Stomach (tissue), 8 donors: ENCODE measurements around the gene ZBTB43. TPM values are rescaled to one million over a fixed set of nuclear protein-coding genes. Genes with fewer than 3 reads are reported as not detected.

Experiments used
- polyA plus RNA-seq, 3 donors: library from polyadenylated mRNA; stranded (reverse); fragments of 200-250 nt; gene quantifications; one replicate each; pipeline ENCODE4 v1.2.3, GENCODE V29; 2013
- total RNA-seq, 5 donors: library from RNA; depleted of rRNA; stranded (reverse); fragments of >200 nt; gene quantifications; one replicate each; pipeline versions ENCODE4 v1.1.0 to v1.2.3, GENCODE V29; 2014 to 2016
- donor health status: healthy with polysubstance abuse.
- donor health status: Bipolar disorder and iron deficiency.
- donor health status: healthy.

Gene ZBTB43
- total and polyA plus RNA-seq, 8 donors = 1.8 to 114 (median 6.6) TPM

Other genes with a start within 250 kb of the ZBTB43 start
- not detected for gene LMX1B, start 191.1 kb upstream of the ZBTB43 start, total RNA-seq
- under 1 TPM in 1 of 3 donors, not detected in 2; 0.20 TPM for gene LMX1B, start 191.1 kb upstream of the ZBTB43 start, polyA plus RNA-seq
- 10 to 100 TPM in 4 of 5 donors, 1 to 10 TPM in 1; 8.5 to 25.7 (median 14.0) TPM for gene ZBTB34, start 55.6 kb downstream of the ZBTB43 start, total RNA-seq
- gene ZBTB34, start 55.6 kb downstream of the ZBTB43 start, polyA plus RNA-seq = 1 to 10 TPM in 2 of 3 donors, under 1 TPM in 1; 0.92 to 1.5 (median 1.5) TPM
- 100 to 1,000 TPM in 1 of 5 donors, 10 to 100 TPM in 4; 38.9 to 150 (median 68.8) TPM for gene RALGPS1, start 109.7 kb downstream of the ZBTB43 start, total RNA-seq
- 10 to 100 TPM in 1 of 3 donors, 1 to 10 TPM in 2; 4.7 to 20.2 (median 9.1) TPM for gene RALGPS1, start 109.7 kb downstream of the ZBTB43 start, polyA plus RNA-seq